ENCODE data around the gene PRPF6. TPM values are rescaled to one million over a fixed set of nuclear protein-coding genes. Genes with fewer than 3 reads are reported as not detected.
A peak's percentile ranks its signal among the peaks of the same experiment; 100 is the strongest.

The PRPF6 gene
- total RNA-seq, 1 donor from 2014 or later: 52.6 TPM

DNA sequence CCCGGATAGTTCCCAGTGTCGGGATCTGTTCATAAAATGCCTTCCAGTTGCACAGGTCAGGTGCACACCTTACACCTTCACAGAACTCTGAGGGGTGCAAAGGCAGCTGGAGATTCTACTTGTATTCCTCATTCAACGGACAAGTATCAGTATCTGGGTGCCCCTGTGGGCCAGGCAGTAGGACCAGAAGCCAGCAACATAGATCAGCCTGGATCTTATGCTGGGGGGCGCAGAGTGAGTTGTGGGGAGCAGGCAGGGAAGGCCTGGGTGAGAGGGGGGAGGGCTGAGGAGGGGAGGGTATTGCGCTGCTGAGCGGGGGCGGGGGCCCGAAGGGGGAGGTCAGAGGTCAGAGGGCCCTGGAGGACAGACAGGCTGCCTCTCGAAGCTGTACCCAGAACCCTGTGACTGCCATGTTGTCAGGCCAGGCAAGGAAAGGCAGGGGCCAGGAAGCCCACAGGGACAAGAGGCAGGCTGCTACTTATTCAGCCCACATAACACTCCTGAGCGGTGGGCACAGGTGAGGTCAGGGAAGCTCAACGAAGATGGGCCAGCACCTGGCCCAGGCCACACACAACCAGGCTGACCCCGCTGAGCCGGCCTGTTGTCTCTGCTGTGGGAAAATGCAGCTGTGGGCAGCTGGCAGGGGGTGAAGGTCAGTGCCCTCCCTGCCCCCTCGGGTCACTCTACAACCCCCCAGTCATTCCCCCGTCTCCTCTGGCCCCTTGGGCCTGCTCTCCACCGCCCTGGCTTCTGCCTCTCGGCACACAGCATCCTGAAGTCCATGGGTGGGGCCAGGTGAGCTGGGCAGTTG lies 100.1 kb downstream of the PRPF6 start:
- Histone ChIP-seq H3K36me3 (ENCODE audit: insufficient read depth, low read length) (no peaks in the 10 kb centered on the region), H3K27me3 (ENCODE audit: insufficient read depth, low read length) (peaks cover 25% of the 10 kb centered on the region), H3K9ac (ENCODE audit: low read length) (no peak overlapping the region), H3K4me2 (ENCODE audit: low read length) (peak overlapping the region; percentile 96), H4K20me1 (ENCODE audit: insufficient read depth, low read length) (peaks cover 15% of the 10 kb centered on the region), H3K4me3 (ENCODE audit: insufficient read depth, low read depth, low read length) (no peak overlapping the region), H3K4me1 (ENCODE audit: insufficient read depth, low read length) (peaks cover 16% of the 10 kb centered on the region), H2AFZ (ENCODE audit: low read depth, low read length) (no peak overlapping the region), H3K9me3 (ENCODE audit: insufficient read depth, low read depth, low read length) (no peaks in the 10 kb centered on the region), H3K27ac (ENCODE audit: low read depth, low read length) (no peak overlapping the region), H3K79me2 (ENCODE audit: insufficient read depth, low read length) (no peaks in the 10 kb centered on the region)
- Mint-ChIP-seq H3K36me3 (ENCODE audit: low read depth, unreplicated experiment) (no peaks in the 10 kb centered on the region), H3K27ac (ENCODE audit: unreplicated experiment) (no peak overlapping the region), H3K27me3 (ENCODE audit: low read depth, unreplicated experiment) (peaks cover 10% of the 10 kb centered on the region), H3K4me3 (ENCODE audit: unreplicated experiment) (peak overlapping the region; percentile 85), H3K4me1 (ENCODE audit: low read depth, unreplicated experiment) (no peaks in the 10 kb centered on the region), H3K9me3 (ENCODE audit: unreplicated experiment) (peaks cover 3% of the 10 kb centered on the region)
- TF ChIP-seq, protein P1, sequence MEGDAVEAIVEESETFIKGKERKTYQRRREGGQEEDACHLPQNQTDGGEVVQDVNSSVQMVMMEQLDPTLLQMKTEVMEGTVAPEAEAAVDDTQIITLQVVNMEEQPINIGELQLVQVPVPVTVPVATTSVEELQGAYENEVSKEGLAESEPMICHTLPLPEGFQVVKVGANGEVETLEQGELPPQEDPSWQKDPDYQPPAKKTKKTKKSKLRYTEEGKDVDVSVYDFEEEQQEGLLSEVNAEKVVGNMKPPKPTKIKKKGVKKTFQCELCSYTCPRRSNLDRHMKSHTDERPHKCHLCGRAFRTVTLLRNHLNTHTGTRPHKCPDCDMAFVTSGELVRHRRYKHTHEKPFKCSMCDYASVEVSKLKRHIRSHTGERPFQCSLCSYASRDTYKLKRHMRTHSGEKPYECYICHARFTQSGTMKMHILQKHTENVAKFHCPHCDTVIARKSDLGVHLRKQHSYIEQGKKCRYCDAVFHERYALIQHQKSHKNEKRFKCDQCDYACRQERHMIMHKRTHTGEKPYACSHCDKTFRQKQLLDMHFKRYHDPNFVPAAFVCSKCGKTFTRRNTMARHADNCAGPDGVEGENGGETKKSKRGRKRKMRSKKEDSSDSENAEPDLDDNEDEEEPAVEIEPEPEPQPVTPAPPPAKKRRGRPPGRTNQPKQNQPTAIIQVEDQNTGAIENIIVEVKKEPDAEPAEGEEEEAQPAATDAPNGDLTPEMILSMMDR (IDR thresholded peaks at IDR 0.05; ENCODE audit: insufficient read depth, low read depth, low read length): no peak
- no peak for TF ChIP-seq EZH2 (IDR thresholded peaks at IDR 0.05; ENCODE audit: insufficient read depth, low read length)
- no peak for DNase-seq (ENCODE audit: low read depth)
- FAIRE-seq: no peak

DNA sequence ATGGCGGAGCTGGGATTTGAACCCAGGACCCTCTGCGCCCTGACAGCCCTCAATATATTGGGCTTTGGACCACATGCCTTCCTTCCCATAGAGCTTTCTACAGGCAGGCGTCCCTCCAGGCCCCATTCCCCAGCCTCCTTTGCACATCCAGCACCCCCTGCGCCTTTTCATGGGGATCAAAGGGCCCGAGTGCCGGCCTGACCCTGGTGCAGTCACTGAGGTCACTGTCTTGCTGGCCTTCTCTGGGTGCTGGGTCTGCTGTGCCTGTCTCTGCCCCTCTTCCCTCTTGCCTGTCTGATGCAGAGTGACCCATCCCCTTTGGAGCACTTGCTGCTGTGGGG lies 100.7 kb downstream of the PRPF6 start:
- H3K9me3 Mint-ChIP-seq (ENCODE audit: unreplicated experiment): peaks cover 4% of the 10 kb centered on the region
- no peaks in the 10 kb centered on the region for H3K36me3 Mint-ChIP-seq (ENCODE audit: low read depth, unreplicated experiment)
- no peaks in the 10 kb centered on the region for H3K79me2 ChIP-seq (ENCODE audit: insufficient read depth, low read length)
- H3K9ac ChIP-seq (ENCODE audit: low read length): no peak overlapping the region
- no peaks in the 10 kb centered on the region for H3K9me3 ChIP-seq (ENCODE audit: insufficient read depth, low read depth, low read length)
- no peak overlapping the region for H3K4me3 Mint-ChIP-seq (ENCODE audit: unreplicated experiment)
- peaks cover 12% of the 10 kb centered on the region for H3K27me3 Mint-ChIP-seq (ENCODE audit: low read depth, unreplicated experiment)
- H3K4me1 ChIP-seq (ENCODE audit: insufficient read depth, low read length): peaks cover 16% of the 10 kb centered on the region
- H3K4me3 ChIP-seq (ENCODE audit: insufficient read depth, low read depth, low read length): no peak overlapping the region
- peaks cover 27% of the 10 kb centered on the region for H3K27me3 ChIP-seq (ENCODE audit: insufficient read depth, low read length)
- H4K20me1 ChIP-seq (ENCODE audit: insufficient read depth, low read length): peaks cover 15% of the 10 kb centered on the region
- no peaks in the 10 kb centered on the region for H3K4me1 Mint-ChIP-seq (ENCODE audit: low read depth, unreplicated experiment)
- TF ChIP-seq, protein P1 (IDR thresholded peaks at IDR 0.05; ENCODE audit: insufficient read depth, low read depth, low read length): no peak
- TF ChIP-seq EZH2 (IDR thresholded peaks at IDR 0.05; ENCODE audit: insufficient read depth, low read length): no peak
- no peak overlapping the region for H2AFZ ChIP-seq (ENCODE audit: low read depth, low read length)
- FAIRE-seq (no peak), DNase-seq (ENCODE audit: low read depth) (no peak)
- no peak overlapping the region for H3K4me2 ChIP-seq (ENCODE audit: low read length)
- no peak overlapping the region for H3K27ac ChIP-seq (ENCODE audit: low read depth, low read length)
- no peak overlapping the region for H3K27ac Mint-ChIP-seq (ENCODE audit: unreplicated experiment)
- no peaks in the 10 kb centered on the region for H3K36me3 ChIP-seq (ENCODE audit: insufficient read depth, low read length)

DNA sequence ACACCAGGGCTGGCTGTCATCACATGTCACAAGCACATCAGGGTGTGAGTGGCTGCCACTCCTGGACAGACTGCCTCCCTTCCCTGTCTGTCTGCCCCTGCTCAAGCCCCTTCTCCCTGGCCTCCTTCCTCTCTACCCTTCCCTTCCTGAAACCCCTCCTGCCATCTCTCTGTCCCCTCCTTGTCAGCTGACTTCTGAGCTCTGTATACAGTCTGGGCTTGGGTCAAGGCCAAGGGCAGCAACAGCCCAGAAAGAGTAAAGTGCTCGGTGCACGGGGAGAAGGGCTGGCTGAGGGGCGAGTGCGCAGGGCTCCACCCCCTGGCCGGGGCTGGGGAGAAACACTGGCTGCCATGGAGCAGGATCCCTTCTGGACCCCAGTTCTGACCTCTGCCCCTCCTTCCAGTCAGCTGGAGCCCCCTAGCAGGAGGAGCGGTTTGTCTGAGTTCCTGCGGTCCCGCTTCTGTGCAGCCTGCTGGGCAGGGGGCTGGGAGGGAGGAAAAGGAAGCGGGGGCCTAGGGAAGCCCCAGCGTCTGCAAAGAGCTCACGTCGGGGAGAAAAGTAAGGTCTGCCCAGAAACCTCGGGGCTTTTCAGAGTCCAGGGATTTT lies 101.3 kb downstream of the PRPF6 start:
- peaks cover 27% of the 10 kb centered on the region for H3K27me3 ChIP-seq (ENCODE audit: insufficient read depth, low read length)
- H3K27me3 Mint-ChIP-seq (ENCODE audit: low read depth, unreplicated experiment): peaks cover 12% of the 10 kb centered on the region
- FAIRE-seq (no peak), DNase-seq (ENCODE audit: low read depth) (no peak)
- TF ChIP-seq EZH2 (IDR thresholded peaks at IDR 0.05; ENCODE audit: insufficient read depth, low read length): no peak
- TF ChIP-seq, protein P1 (IDR thresholded peaks at IDR 0.05; ENCODE audit: insufficient read depth, low read depth, low read length): no peak
- H3K27ac ChIP-seq (ENCODE audit: low read depth, low read length): no peak overlapping the region
- peaks cover 16% of the 10 kb centered on the region for H3K4me1 ChIP-seq (ENCODE audit: insufficient read depth, low read length)
- no peak overlapping the region for H2AFZ ChIP-seq (ENCODE audit: low read depth, low read length)
- H3K79me2 ChIP-seq (ENCODE audit: insufficient read depth, low read length): no peaks in the 10 kb centered on the region
- H3K4me2 ChIP-seq (ENCODE audit: low read length): no peak overlapping the region
- H3K27ac Mint-ChIP-seq (ENCODE audit: unreplicated experiment): no peak overlapping the region
- no peak overlapping the region for H3K4me3 ChIP-seq (ENCODE audit: insufficient read depth, low read depth, low read length)
- H3K4me1 Mint-ChIP-seq (ENCODE audit: low read depth, unreplicated experiment): no peaks in the 10 kb centered on the region
- peaks cover 4% of the 10 kb centered on the region for H3K9me3 Mint-ChIP-seq (ENCODE audit: unreplicated experiment)
- H4K20me1 ChIP-seq (ENCODE audit: insufficient read depth, low read length): peaks cover 15% of the 10 kb centered on the region
- peak overlapping the region; percentile 34 for H3K4me3 Mint-ChIP-seq (ENCODE audit: unreplicated experiment)
- H3K36me3 ChIP-seq (ENCODE audit: insufficient read depth, low read length): no peaks in the 10 kb centered on the region
- H3K9ac ChIP-seq (ENCODE audit: low read length): no peak overlapping the region
- H3K9me3 ChIP-seq (ENCODE audit: insufficient read depth, low read depth, low read length): no peaks in the 10 kb centered on the region
- H3K36me3 Mint-ChIP-seq (ENCODE audit: low read depth, unreplicated experiment): no peaks in the 10 kb centered on the region
